ENCODE results near the gene DDX1. TPM values are rescaled to one million over a fixed set of nuclear protein-coding genes. Genes with fewer than 3 reads are reported as not detected.

DDX1 gene
- total and polyA plus RNA-seq, 2 experiments from 2014 or later = 99.9 to 102 TPM

GRCh38 chr2:15593327-15593705 is 1.6 kb downstream of the DDX1 start:
- Histone ChIP-seq H2AFZ (no peak overlapping the region), H3F3A (replicated peaks; ENCODE audit: low read depth) (no peaks in the 10 kb centered on the region), H3K27ac (ENCODE audit: low read depth) (no peak overlapping the region), H3K4me3 (peak overlapping the region; percentile 94), H4K20me1 (replicated peaks; ENCODE audit: insufficient read depth) (peaks cover 16% of the 10 kb centered on the region), H3K79me2 (replicated peaks; ENCODE audit: insufficient read depth) (peaks cover 40% of the 10 kb centered on the region), H3K36me3 (ENCODE audit: insufficient read depth) (peaks cover 39% of the 10 kb centered on the region), H3K4me1 (ENCODE audit: insufficient read depth) (peaks cover 11% of the 10 kb centered on the region), H3K9me2 (ENCODE audit: insufficient read depth) (no peaks in the 10 kb centered on the region), H3K4me2 (peak overlapping the region; percentile 95; the same call in 1 of the 2 replicates), H3K27me3 (ENCODE audit: insufficient read depth) (no peaks in the 10 kb centered on the region)
- ATAC-seq = no peak
- no peaks in the 10 kb centered on the region; the same call in 2 of the 3 replicates for H3K9me3 Mint-ChIP-seq
- TF ChIP-seq EZH2 (IDR thresholded peaks at IDR 0.05; ENCODE audit: low read depth, unreplicated experiment) = no peak
- TF ChIP-seq ZNF331 (CRISPR knock-in tag; IDR thresholded peaks at IDR 0.05; ENCODE audit: low read depth) = no peak
- no peak for TF ChIP-seq REST (IDR thresholded peaks at IDR 0.05; ENCODE audit: unreplicated experiment)
- no peak for TF ChIP-seq CTCF (conservative IDR thresholded peaks at IDR 0.05; ENCODE audit: low read depth in 2 of 2)
- no peak for TF ChIP-seq POLR2AphosphoS5 (IDR thresholded peaks at IDR 0.05; ENCODE audit: low read depth)
- H3K4me1 Mint-ChIP-seq = peaks cover 14% of the 10 kb centered on the region
- H3K4me3 Mint-ChIP-seq = peak overlapping the region; percentile 94
- H3K36me3 Mint-ChIP-seq (ENCODE audit: low read depth) = peaks cover 28% of the 10 kb centered on the region
- no peaks in the 10 kb centered on the region for H3K27me3 Mint-ChIP-seq (ENCODE audit: insufficient read depth, low read depth, poor library complexity)
- DNase-seq (ENCODE audit: low spot score) = no peak
- 0 out of 2 replicates have a peak overlapping the region, but pooled peaks have one; percentile 48 for H3K27ac Mint-ChIP-seq

- no peaks in the 10 kb centered on the region for H3K27me3 ChIP-seq (ENCODE audit: insufficient read depth)
- H3K79me2 ChIP-seq (replicated peaks; ENCODE audit: insufficient read depth) = peaks cover 40% of the 10 kb centered on the region
- H3F3A ChIP-seq (replicated peaks; ENCODE audit: low read depth) = no peaks in the 10 kb centered on the region
- no peak overlapping the region for H3K4me3 ChIP-seq
- H2AFZ ChIP-seq = no peak overlapping the region
- Mint-ChIP-seq H3K36me3 (ENCODE audit: low read depth) (peaks cover 39% of the 10 kb centered on the region), H3K4me1 (peaks cover 14% of the 10 kb centered on the region), H3K4me3 (no peak overlapping the region), H3K27me3 (ENCODE audit: insufficient read depth, low read depth, poor library complexity) (no peaks in the 10 kb centered on the region), H3K9me3 (no peaks in the 10 kb centered on the region; the same call in 2 of the 3 replicates), H3K27ac (no peak overlapping the region)
- peaks cover 11% of the 10 kb centered on the region for H3K4me1 ChIP-seq (ENCODE audit: insufficient read depth)
- TF ChIP-seq EZH2 (IDR thresholded peaks at IDR 0.05; ENCODE audit: low read depth, unreplicated experiment) (no peak), REST (IDR thresholded peaks at IDR 0.05; ENCODE audit: unreplicated experiment) (no peak), POLR2AphosphoS5 (IDR thresholded peaks at IDR 0.05; ENCODE audit: low read depth) (no peak), ZNF114 (CRISPR knock-in tag; IDR thresholded peaks at IDR 0.05) (no peak), ZNF331 (CRISPR knock-in tag; IDR thresholded peaks at IDR 0.05; ENCODE audit: low read depth) (no peak), EZH2phosphoT487 (IDR thresholded peaks at IDR 0.05; ENCODE audit: unreplicated experiment) (no peak)
- peaks cover 16% of the 10 kb centered on the region for H4K20me1 ChIP-seq (replicated peaks; ENCODE audit: insufficient read depth)
- H3K36me3 ChIP-seq (ENCODE audit: insufficient read depth) = peaks cover 49% of the 10 kb centered on the region
- DNase-seq (ENCODE audit: low spot score) = no peak
- H3K4me2 ChIP-seq = no peak overlapping the region
- H3K9me2 ChIP-seq (ENCODE audit: insufficient read depth) = no peaks in the 10 kb centered on the region
- ATAC-seq = no peak
- H3K27ac ChIP-seq (ENCODE audit: low read depth) = no peak overlapping the region
These were observed 2.9 kb downstream of the DDX1 start for GRCh38 chr2:15594291-15595256.

All from GM23338 (cell line).